ENCODE measurements around the gene KCNJ10. TPM values are rescaled to one million over a fixed set of nuclear protein-coding genes. Genes with fewer than 3 reads are reported as not detected.
A peak's percentile ranks its signal among the peaks of the same experiment; 100 is the strongest.
"Not testable (repeated sequence)": the region's sequence is repeated elsewhere in the genome, so short reads cannot be mapped to it uniquely, and the experiment has no call there.

KCNJ10 gene
- total RNA-seq = not detected

DNA sequence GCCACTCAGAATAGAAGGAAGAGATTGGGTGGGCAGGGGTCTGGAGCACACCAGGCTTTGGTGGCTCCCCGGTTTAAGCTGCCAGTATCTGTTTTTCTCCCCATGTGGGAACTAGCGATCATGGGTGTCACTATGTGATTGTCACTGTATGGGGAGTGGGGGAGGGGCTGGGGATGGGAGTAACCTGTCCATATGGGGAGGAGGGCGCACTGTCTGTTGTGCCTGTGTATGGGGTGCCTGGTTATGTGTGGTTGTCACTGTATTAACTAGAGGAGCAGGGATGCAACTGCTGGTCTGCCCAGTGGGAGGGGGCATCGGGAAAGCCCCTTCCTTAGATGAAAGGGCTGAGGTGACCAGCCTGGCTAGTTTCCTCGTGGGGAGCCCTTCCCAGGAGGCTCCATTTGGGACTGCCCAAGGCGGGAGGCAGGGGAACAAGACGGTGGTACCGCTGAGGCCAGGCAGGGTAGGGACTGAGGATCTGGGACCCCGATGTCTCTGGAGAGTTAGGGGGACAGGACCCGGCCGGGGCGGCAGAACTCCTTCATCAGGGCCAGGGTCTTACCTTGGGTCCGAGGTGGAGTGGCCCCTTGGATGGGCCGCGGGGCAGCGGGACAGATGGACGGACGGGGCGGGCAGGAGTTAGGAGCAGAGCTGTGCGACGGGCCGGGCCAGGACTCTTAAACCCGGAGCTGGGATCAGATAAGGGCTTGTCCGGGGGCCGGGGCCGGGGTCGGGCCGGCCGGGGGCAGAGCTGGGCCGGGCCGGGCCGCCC, at the start of gene KCNJ10:
Gene KCNJ10, minus strand, starts transcription at position 701 of the 772 bp plus-strand sequence. CDS start 27,628 bp downstream, outside the sequence.
- DNase-seq (ENCODE audit: low spot score) = no peak

DNA sequence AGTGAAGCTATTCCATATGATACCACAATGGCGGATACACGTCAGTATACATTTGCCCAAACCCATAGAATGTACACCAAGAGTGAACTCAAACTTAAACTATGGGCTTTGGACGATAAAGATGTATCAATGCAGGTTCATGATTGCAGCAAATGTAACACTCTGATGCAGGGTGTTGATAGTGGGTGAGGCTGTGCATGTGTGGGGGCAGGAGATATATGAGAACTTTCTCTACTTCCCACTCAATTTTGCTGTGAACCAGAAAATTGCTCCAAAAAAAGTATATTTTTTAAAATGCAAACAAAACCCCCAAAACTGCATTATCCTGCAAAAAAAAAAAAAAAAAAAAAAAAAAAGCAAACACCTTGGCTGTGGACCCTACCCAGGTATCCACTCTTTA, 49.0 kb upstream of the KCNJ10 start:
- DNase-seq (ENCODE audit: low spot score) = no peak

DNA sequence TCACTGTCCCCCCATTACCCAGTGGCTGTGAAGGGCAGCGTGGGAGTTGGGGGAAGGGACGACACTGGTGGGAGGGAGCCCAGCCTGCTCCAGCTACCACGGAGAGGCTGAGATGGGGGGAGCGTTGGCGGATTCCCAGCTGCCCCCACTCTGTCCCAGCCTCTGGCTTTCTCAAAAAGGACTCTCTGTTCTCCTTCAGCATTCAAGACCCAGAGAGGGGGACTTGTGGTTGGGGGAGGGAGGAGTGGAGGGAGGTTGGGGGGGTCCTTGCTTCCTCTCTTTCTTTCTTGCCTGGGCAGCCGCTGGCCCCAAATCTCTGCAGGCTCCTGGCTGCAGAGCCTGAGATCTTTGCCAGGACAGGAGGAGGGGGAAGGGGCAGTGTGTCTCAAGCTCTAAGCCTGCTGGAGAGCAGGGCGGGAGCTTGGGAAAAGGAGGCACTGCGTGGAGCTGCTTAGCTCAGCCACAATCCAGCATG, 47.8 kb upstream of the KCNJ10 start:
- DNase-seq (ENCODE audit: low spot score) = no peak

DNA sequence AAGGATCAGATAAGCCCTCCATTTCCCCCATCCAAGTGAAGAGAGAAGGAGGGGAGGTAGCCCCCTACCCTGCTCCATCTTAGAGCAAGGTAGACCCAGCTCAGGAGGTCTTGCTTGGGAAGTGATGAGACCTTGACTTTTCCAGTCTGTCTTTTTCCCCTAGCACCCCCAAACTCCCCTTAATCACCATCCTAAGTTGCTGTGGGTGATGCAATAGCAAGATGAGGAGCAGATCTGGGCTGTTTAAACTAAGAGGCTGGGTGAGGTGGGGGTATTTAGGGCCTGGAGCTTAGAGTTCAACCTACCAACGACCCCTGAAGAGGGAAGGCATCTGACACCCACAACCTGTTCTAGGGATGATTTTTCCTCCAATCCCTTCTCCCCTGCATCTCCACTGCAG, 47.3 kb upstream of the KCNJ10 start:
- no peak for DNase-seq (ENCODE audit: low spot score)

DNA sequence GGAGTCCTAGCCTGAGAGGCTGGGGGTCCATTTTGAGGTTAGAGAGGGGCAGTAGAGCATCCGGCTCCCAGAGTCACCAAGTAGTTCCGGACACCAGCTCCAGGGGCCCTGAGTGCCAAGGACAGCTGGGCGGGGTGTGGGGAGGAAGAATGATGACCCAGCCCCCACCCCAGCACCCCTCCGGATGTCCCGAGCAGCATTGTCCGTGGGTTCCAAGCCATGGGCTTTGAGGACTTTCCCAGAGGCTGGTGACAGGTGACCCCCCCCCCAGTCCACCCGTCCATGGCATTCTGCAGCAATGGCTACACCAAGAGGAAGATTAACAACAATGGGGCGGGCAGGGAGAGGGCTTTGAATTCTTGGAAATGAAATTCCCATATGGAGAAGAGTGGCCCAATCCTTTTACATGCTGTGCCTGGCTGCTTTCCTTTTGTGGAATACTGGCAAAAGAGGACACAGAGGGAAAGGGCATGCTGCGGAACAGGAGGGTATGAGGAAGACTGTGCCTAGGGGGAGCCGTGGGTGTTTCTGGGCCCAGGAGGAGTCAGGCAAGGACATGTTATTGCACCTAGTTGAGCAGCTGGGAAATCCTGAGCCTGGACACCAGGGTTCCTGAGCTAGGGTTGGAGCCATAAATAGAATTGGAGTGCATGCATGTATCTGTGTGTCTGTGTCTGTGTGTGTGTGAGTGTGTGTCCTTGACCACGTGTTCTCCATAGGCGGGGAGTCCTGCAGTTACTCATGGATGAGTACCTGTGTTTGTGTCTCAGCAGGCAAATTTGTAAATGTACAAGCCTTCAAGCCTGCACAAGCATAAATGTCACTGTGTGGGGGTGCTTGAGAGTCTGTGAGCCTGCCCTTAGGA, 46.6 kb upstream of the KCNJ10 start:
- DNase-seq (ENCODE audit: low spot score) = no peak

DNA sequence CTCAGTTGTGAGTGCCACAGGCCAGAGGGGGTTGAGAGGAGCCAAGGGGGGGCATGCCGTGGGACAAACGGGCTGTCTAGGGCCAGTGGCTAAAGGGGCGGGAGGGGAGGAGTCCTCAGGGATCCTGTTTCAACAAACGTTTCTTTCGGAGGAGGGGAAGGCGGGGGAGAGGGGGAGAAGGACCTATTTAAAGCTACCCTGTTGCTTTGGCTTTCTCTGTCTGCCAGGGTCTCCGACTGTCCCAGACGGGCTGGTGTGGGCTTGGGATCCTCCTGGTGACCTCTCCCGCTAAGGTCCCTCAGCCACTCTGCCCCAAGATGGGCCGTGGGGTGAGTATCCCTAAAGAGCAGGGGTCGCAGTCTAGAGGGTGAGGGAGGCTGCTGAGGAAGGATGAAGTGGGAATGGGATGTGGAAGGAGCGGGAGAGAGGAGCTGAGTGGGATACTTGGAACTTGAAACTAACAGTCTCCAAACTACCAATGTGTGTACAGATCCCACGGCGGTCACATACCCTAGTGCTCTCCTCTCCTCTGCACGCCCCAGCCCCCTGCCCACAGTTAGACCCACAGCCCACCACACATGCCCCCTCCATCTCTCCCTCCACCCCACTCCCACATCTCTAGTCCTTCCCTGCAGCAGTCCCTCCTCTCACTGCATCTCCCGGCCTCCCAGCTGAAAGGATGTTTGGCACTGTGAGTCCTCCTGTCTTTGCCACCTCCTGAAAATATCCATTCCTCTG, 45.8 kb upstream of the KCNJ10 start, which contains the start of gene ATP1A2:
Gene ATP1A2, plus strand, starts transcription at position 215 of the 738 bp plus-strand sequence. Its CDS starts 103 bp downstream, at position 318.
- DNase-seq (ENCODE audit: low spot score) = no peak

DNA sequence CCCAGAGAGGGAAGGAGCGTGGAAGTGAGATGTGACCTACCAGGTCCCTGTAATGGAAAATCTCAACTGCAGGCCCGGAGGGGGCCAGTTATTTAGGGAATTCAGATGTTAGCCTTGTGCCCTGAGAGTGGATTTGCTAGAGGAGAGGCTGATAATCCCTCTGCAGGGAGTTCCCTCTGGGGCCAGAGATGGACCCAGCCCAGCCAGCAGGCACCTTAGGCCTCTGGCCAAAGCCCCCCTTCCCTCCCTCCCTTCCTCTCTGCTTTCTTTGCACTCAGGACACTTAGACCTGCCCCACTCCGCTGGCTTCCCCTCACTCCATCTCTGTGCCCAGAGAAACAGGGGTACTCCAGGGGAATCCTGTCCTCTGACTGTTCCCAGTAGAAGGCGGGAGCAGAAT, 44.1 kb upstream of the KCNJ10 start:
- DNase-seq (ENCODE audit: low spot score) = no peak

DNA sequence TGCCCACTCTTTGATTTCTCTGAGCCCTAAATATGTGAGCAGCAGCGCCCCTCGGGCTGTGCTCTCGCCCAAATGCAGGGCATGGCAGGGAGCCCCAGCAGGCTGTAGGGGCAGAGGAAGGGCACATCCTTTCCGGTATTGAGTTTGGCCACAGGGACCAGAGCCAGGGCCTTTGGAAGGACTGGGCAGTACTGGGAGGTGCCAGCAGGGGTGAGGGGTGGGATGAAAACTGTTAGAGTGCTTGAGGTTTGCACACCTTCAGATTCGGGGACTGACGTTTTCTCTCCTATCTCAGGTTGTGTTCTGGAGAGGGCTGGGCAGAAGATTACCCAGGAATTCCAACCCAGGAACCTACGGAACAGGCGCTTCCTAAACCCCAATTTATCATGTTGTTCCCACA, 43.4 kb upstream of the KCNJ10 start:
- no peak for DNase-seq (ENCODE audit: low spot score)

DNA sequence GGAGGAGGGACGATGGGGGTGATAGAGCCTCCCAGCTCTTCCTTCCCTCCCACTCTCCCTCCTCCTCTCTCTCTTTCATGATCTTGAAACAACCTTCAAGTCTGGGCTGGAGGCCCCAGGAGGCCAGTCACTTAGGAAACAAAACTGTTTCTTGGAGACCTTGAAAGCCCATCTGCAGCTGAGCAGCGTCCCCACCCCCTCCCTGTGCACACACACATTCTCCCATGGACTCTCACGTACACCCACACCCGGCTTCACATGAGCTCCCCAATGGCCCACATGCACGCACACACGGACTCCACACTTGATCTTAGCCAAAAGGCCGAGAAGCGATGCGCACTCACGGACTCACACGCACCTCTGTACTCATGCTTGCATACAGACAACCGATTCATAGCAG, 42.4 kb upstream of the KCNJ10 start:
- DNase-seq (ENCODE audit: low spot score) = no peak

DNA sequence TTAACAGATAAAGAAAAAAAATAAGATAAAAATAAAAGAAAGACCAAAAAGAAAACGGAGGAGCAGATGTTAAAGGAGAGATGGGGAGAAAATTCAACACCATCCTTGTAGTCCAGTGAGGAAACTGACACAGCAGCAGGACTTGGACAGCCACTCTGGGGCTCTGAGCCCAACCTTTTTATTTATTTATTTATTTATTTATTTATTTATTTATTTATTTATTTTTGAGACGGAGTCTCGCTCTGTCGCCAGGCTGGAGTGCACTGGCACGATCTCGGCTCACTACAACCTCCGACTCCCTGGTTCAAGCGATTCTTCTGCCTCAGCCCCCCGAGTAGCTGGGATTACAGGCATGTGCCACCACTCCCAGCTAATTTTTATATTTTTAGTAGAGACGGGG, 41.5 kb upstream of the KCNJ10 start:
- DNase-seq (ENCODE audit: low spot score) = not testable (repeated sequence)

DNA sequence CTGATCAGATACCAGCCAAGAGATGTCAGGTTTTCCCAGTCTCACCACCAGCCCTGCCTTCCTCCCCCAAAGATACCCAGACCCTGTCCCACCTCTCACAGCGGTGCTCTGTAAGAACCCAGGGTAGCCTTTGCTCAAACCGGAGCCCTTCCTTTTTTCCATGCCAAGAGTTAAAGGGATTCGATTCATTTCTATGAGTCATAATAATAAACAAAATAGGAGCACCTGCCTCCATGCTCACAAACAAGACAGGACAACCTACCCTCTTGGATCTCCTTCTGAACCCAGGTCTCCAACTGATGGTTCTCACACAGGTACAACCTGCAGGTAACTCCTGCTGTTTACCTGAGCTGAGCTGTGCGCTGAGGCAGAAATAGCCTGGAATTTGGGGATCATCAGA, 39.7 kb upstream of the KCNJ10 start:
- no peak for DNase-seq (ENCODE audit: low spot score)

DNA sequence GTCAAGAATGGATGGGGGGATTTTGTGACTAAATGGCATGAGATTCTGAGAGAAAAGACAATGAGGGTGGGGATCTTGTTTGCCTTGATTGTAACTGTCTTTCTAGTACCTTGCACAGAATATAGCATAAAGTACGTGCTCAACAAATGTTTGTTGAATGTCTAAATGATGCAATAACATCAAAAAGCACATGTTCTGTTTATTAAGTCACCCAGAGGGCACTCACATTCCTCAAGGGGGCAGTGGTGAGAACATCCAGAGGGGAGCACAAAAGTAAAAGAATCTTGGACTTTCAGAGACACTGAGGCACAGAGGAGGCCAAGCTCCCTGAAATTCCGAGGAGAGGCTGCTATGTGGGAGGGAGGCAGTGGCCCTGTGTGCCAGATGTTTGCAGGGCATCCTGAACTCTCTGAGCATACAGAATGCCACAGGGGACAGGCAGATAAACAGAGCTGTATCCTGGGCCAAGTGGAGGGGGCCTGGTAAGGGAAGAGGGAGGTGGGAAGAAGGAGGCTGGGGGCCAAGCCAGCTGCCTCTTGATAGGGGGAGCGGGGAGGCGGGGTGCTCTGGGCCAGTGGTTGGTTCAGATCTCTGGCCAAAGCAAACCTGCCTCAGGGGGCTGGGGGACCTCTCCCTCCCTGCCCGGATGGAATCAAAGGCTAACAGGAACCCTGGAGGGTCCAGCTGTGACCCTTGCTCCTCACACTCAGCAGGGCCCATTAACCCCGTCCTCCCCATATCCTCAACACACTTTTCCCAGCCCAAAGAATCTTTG, 39.1 kb upstream of the KCNJ10 start:
- no peak for DNase-seq (ENCODE audit: low spot score)

DNA sequence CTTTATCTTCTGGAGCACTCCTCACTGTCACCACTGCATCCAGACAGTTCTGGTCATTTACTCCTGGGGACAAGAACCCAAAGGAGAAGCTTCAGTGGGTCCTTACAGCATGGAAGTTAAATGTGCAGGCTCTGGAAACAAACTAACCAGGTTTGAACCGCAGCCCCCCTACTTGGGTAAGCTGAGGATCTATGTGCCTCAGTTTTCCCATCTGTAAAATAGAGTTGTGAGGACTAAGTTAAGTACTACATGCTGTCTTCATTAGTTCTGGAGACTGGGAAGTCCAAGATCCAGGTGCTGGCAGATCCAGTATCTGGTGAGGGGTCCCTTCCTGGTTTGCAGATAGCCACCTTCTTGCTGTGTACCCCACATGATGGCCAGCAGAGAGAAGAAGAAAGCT, 37.6 kb upstream of the KCNJ10 start:
- no peak for DNase-seq (ENCODE audit: low spot score)

DNA sequence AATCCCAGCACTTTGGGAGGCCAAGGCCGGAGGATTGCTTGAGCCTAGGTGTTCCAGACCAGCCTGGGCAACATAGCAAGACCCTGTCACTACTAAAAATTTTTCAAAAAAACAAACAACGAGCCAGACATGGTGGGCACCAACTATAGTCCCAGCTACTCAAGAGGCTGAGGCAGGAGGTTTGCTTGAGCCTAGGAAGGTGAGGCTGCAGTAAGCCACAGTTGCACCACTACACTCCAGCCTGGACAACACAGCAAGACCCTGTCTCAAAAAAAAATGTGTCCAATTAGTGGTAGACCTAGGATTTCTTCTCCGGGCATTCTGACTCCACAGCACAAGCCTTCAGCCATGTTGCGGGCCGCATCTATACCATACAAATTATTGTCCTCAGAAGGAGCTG, 35.2 kb upstream of the KCNJ10 start:
- no peak for DNase-seq (ENCODE audit: low spot score)

DNA sequence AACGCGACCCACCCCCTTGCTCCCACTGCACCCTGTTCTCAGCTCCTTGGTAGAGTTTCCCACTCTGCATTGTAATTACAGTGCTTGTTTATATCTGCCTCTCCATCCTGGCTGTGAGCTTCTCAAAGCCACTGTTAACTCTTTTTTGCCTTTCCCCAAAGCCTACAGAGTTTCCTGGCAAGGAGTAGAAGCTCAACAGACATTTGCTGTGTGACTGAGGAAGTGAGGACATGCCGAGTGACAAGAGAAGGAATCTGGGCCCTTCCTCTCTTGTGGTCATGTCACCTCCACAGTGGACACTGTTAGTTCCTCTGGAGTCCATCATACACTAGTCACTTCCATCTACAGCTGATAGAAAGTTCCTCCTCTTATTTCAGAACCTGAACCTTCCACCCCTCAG, 34.5 kb upstream of the KCNJ10 start:
- no peak for DNase-seq (ENCODE audit: low spot score)

DNA sequence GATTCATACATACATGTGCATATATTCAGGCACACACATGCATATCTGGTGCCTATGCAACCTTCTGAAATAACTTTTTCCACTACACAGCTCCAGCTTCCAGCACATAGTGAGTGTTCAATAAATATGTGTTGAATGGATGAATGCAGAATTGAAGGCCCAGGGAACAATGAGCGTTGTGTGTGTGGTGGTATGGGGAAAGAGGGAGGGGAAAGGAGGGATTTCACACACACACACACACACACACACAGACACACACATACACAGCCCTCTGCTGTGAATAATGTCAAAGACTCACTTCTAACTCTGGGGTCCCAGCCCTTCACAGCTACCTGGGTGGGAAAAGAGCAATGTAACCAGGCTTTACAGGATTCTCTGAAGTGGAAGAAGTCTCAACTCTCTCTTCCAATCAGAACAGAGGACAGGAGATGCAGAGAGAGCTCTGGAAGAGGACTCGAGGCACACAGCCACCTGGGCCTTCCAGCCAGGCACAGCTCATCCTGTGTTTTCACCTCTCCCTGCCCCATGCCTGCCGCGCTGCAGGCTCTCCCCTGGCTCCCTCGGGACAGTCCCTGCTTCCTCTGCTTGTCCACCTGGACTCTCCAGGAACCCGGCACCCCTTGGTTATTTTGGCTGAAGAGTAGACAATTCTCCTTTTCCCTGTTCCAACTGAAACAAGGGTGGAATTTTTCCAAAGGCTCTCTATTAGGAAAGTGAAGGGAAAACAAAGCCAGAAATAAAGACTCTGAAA, 33.9 kb upstream of the KCNJ10 start:
- DNase-seq (ENCODE audit: low spot score) = no peak

DNA sequence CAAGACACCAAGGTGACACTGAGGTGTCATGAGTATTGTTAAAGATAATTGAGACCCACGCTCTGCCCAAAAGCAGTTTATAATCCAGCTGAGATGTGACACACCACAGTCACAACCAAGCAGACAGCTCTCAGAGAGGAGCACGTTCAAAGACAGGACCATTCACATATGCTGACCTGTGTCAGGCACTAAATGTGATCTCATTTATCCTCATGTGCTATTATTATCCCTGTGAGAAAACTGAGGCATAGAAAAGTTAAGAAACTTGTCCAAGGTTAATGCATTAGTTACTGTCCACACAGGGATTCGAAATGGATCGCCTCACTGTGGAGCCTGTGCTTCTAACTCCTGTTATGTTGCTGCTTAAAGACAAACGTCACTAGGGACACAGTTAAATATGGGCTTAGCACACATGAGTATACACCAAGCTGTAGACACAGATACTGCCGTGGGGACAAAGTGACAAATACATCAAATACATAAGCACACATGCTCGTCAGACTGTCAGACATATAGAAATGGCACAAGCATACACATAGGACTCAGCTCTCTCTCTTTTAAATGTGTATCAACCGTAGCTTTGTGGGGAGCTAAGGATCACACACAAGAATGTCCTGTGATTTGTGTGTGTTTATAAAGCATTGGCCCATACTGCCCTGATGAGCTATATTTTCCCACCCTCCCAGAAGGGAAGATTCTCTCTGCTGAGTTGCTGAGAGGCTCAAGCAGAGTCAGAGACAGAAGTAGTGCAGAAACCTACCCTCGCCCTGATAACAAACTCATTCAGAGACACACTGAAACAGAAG, 32.0 kb upstream of the KCNJ10 start:
- no peak for DNase-seq (ENCODE audit: low spot score)

DNA sequence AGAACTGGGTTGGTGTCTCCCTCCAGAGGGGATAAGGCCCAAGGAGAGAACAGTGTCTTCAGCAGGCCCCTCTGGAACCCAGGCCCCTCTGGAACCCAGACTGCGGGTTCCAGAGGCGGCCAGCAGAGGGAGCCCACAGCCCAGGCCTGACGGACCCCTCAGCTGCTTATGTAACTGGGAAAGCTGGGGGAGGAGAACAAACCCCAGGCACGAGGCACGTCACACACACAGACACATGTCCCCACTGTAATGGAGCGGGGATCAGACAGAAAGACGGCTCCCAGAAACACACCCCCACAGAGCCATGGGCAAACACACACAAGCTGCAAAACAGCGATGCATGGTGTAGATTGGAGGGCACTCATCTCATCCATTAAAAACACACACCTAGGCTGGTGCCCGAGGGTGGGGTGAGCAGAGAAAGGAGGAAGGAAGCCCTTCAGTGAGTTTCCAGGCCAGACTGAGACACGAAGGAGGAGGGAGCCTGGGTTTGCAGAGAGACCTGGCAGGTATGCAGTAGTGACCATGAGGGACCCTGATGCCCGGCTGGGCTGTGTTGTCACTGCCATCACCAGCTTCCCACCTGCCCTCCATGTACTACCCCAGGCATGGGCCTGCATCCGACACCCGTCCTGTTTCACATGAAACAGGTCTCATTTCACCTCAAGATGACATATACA, 31.2 kb upstream of the KCNJ10 start:
- DNase-seq (ENCODE audit: low spot score) = peak; percentile 75

DNA sequence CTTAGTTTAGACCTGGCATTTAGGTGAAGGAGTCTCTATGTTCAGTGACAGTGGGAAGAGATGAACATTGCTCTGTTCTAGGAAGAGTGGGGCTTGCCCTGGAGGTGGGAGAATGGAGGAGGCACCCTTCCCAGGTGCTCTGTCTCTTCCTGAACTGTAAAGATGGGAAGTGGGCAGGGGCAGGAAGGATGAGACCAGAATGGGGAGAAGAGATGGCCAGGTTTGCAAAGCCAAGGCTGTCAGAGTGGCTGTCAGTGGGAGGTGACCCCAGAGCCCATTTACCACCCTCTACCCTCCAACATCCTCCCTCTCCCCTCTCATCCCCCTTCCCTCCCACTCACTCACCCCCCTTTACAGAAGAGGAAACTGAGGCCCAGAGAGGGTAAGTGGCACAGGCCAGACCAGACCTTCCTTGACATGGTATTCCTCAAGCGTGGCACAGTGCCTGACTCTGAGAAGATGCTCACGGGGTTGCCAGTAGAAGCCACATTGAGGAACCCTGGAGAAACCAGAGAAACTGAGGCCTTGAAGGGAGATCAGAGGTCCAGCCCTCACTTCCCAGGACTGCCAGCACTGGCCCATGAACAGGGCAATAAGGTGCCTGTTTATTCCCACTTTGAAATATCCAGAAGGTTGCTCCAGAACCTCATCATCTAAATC, 29.9 kb upstream of the KCNJ10 start:
- DNase-seq (ENCODE audit: low spot score) = no peak
